ENCODE results near the gene BNC1.

DNA sequence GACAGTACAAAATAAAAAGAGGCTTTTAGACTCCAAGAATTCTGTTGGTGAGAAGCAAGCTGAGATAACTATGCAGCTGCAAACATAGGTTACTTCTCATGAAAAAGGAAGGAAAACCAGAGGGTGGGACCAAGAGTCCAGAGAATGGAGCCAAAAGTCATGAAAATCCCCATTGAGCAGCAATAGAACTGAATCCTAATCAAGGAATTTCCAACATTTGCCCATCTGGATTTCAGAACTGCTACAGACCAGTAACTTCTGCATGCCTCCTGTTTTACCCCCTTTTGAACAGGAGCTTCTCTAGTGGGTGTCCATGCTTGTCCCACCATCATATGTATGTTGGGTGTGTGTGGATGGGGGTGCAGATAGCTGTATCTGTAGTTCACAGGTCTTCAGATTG lies 33.6 kb upstream of the BNC1 start:
- TF ChIP-seq GATA3 (IDR thresholded peaks at IDR 0.05; ENCODE audit: low read depth, low read length): no peak
- no peak for TF ChIP-seq GATA2 (IDR thresholded peaks at IDR 0.05; ENCODE audit: low read depth, low read length)
